ENCODE measurements around the gene VCP.

Gene VCP

DNA sequence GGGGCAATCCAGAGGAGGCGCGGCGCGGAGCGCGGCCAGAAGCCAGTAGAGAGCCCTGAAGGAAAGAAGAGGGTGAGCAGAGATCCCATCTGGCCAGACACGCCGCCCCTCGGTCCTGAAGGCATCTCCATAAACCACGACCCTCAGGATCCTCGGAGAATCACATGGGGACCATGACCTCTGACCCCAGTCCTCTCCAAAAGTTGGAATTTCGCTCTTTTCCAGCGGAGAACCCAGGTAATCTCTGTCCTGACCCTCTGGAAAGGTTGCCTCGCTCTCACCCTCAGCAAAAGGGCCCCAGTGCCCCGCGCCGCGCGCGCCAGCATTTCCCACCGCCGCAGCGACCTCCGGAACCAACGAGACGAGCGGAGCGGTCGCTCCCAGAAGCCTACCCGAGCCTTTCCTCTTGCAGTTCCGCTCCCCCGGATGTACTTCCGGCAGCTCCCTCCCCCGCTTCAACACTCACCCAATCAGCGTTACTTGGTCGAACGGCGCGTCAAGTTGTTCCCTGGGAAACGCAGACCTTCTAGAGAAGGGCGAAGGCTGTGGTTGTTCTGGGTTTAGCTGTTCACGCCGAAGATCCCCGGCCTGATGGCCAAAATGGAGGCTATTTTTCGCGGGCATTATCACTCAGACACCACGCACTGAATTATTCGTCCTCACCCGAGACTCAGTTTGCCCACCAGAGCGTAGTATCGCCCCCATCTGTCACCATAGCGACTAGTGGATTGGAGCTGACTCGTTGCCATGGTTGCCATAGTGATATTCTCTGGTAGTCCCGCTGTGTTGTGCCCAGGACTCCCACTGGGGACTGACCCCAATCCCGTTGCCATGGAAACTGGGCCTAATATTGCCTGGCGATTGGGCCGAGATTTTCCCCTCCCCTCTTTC, 30.6 kb upstream of the VCP start, which contains the start of gene STOML2:
Gene STOML2 (minus strand): TSS at position 363 of the 891 bp plus-strand sequence. CDS start 37 bp downstream, at position 326.
- peak; percentile 97 for DNase-seq

DNA sequence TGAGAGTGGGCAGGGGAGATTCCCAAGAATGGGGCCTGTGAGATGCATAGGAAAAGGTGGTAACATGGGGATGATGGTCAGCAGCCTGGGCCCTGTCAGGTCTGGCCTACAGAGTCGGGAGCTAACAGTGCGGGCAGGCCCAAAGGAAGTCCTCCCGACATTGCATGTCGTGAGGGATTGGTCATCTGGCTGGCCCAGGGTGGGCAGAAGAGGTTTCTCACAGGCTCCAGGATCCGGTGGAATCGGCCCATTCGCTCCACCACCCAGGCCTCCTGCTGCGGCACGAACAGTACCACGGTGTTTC, 30.0 kb upstream of the VCP start:
- DNase-seq: no peak

DNA sequence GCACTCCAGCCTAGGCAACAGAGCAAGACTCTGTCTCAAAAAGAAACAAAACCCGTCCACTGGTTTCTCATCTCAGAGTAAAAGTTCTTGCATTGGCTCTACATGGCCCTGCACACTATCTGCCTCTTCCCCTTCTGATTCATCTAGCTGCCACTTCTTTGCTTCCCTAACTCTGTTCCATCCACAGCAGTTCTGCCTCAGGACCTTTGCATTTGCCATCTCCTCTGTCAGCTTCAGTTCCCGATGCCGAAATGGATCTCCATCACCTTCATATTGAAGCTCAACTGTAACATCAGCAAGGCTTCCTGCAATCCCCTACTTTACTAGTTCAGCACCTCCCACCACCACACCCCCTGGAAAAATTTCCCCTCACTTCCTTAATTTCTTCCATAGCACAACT, 25.1 kb upstream of the VCP start:
- DNase-seq: no peak

DNA sequence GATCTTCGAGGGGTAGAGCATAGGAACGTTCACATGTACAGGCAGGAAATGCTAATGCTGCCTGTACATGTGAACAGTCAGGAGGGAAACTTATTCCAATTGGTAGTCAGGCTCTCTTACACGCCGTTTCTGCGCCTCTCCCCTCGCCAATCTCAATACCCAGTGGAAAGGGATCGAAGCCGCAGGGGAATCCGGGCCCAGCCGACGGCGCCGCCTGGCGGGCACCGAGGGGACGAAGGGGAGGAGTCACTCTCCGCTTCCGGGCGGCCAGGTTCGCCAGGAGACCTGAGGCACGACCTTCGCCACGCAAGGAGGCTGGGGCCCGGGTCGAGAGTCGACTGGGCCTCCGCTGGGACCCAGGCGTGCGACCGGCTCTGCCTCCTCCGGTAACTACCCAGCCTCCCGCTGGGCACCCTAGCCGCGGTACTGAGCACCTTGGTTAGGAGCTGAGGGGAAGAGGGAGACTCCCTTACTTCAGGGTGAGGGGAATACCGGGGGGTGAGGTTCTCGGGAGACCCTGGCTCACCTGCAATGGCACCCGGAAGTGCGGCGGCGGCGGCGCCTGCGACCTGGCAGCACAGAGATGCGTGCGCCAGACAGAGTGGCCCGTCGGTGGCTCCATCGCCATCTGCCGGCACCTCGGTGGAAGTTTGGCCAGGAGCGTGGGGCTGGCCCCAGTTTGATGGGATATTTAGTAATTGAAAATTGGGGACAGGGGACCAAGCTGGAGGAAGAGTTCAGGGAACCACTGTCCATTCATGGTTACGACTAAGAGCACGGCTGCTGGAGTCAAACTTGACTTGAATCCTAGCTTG, 23.8 kb upstream of the VCP start, which contains the start of gene PIGO:
Gene PIGO (minus strand): TSS at position 557 of the 815 bp plus-strand sequence. CDS start 1,026 bp downstream, outside the sequence.
- DNase-seq: peak; percentile 83

DNA sequence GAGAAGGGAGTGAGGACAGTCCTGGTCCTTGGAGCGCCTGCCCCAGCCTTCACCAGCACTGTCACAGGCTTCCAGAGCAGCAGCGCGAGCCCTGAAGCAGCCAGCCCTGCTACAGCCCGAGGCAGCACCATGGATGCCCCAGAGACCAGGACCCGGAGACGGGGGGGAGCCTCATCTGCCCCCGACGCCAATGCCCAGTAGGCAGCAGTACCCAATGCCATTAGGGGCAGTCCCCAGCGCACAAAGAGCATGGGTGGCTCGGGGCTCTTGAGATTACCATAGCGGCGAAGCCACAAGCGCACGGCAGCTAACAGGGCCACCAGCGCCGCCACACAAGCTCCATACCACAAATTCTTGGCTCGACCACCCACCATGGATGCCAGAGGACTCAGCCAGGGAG, 19.1 kb upstream of the VCP start:
- DNase-seq: no peak

DNA sequence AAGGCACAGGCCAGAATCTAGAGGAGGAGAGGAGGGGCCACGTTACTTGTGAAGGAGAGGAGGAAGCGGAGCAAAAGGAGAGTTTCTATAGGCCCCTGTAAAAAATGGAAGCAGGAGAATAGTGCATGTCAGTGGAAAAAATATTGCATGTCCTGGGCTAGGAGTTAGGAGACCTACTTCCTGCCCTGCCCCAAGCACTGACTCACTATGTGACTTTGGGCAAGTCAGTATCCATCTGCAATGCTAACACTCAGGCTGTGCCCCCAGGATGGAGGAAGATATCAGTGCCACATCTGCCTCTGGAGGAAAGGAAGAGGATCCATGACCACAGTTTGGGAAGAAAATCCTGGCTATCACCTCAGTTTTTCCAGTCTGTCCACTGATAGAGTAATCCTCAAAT, 17.0 kb upstream of the VCP start:
- no peak for DNase-seq

DNA sequence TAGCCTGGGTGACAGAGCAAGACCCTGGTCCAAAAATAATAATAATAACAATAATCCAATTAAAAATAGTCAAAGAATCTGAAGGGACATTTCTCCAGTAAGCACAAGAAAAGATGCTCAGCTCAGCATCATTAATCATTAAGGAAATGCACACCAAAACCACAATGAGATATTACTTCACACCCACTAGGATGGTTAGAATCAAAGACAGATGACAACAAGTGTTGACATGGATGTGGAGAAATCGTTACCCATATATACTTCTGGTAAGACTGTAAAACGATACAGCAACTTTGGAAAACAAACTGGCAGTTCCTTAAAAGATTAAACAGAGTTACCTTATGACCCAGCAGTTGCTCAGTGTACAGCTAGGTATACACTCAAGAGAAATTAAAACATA, 12.7 kb upstream of the VCP start:
- DNase-seq: no peak

DNA sequence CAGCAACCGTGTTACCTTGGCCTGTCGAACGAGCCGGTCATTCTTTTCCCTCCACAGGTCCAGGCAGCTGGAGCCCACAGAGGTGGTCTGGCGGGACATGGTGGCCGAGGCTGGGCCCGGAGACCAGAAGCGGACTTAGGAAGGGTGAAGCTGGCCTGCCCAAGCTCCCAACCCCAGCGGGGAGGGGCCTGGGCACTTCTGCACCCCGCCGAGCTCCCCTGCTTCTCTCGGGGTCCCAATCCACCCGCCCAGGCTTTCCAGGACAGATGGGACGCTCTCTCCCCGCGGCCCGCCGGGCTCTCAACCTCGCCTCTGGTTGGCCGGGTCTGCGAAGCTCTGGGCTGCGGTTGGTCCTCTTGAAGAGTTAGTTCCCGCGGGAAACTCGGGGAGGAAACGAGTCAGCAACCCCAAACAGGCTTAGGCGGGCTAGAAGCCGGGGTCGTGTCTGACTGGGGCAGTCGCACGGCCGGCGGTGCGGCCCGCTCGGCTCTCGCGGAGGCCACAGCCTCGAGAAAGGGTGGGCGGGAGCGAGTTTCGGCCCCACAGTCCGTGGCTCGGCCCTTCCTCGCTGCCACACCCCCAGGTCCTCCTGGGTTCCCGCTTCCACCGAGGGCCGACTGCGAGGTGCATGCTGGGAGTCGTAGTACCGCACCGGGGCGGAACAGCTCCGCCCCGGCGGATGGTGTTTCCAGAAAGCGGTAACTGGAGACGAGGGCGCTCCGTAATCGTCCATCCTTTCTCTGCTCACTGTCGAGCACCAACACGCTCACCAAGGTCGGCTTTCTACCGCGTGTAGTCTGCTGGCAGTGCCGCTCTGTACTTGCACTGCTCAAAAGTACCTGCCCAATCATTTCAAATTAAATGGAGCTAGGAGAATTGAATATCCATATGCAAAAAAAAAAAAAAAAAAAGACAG, 7.3 kb upstream of the VCP start, which contains the start of gene FANCG:
Gene FANCG (minus strand): TSS at position 517 of the 916 bp plus-strand sequence. CDS start 418 bp downstream, at position 99.
- DNase-seq: peak; percentile 87

DNA sequence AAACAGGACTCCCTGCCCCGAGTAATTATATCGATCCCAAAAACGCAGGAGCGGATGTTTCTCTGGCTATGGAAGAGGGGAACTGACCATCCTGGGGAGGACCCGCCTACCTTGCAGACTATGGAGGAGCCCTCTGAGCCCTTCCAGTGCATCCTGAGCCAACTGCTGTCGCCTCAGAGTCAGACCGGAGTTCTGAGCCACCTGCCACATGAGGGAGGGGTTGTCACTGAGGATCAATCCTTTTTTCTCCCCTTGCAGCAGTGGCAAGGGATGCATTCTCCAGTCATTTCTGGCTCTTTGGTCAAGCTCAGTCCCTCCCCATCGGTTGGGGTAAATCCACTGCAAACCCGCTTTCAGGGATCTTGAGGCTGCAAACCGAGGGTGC, 6.6 kb upstream of the VCP start:
- no peak for DNase-seq

DNA sequence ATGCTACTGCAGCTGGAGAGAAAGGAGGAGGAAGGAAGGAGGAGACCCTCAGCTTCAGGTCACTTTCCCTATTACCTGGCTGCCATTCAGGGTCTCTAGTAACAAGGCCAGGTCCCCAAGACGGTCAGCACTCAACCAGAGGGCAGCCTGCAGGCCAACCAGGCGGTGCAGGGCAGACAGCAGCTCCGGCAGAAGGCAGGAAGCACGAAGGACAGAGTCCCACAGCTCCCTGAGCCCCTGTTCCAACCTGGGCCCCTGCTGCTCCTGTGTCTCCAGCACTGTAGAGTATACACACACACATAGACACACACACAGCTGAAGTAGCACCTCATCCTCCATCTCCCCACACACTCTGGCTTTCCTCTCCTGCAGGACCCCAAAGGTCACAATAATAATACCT, 5.6 kb upstream of the VCP start:
- no peak for DNase-seq

DNA sequence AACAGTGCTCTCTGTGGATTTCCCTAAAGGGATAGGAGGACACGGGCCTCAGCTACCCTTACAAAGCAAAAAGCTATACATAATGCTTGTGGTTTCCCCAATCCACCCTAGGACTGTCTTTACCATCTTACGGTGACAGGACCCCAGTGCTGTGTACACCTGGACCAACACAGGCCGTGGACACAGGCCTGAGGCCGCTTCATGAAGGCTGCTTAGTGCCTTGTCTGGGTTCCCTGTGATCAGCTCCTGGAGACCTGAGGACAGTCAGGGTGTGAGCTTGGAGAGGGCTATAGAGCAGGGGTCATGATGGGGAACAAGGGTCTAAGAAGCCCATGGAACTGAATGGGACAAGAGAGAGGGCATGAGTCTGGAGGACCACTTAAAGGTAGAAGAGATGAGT, 4.4 kb upstream of the VCP start:
- DNase-seq: no peak

DNA sequence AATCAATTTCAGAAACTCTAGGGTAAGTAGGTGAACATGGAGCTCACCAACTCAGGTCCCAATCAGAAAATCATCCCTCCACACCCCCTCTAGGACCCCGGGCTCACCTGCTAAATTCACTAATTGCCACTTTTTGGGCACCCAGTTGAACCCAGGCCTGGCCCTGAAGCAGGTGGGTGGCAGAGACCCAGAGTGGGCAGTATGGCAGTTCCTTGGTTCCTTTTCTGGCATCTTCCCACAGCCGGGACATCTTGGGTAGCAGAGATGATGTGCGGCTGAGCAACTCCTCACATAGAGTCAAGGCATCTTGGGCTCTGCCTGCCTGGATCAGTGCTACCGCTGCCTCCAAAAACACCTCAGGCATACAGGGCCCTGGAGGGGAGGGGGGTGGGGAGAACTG, 2.9 kb upstream of the VCP start:
- no peak for DNase-seq

DNA sequence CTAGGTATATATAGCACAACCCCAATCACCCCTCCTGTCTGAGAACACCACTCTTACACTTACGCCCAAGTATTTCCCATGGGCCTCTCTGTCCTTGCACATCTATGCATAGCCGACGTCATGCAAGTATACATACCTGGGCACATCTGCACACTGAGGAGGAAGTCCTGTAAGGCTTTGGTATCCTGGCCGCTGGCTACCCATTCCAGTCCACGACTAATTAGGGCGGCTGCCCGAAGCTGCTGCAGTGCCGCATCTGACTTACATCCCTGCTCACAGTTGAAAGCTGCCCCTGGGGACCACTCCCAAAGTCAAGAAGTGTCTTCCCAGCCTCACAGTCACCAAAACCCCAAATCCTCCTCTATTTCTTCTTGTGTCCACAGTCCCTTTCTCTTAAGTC, 2.4 kb upstream of the VCP start:
- DNase-seq: no peak

DNA sequence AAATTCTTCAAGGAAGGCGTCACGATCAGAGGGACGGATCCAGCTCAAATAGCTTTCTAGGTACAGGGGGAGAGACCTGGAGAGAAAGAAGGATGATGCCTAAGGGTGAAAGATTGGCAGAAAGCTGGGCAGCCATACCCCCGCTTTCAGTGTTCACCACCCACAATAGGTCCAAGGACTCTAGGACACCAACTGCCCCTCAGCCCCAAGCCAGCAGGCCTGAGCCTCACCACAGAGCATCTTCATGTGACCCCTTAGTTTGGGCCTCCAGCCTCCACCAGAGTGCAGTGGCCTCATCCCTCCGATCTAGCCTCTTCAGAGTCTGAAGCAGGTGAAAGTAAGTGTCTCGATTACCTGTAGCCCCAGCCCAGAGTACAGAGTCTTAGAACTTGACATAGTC, 1.7 kb upstream of the VCP start:
- DNase-seq: no peak

DNA sequence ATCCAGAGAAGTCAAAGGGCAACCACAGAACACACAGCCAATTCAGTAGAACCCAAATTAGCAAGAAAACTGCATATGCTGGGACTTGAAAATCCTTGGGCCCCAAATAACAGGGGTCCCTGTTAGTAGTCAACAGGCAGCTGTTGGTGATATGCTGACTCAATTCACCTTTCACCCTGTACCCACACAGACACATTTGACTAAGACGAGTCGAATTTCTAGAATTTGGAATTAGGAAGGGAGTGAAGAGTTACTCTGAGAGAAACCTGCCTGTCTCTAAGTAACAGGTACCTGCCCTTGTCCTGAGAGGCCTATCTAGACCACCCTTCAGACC, 821 bp upstream of the VCP start:
- DNase-seq: no peak

DNA sequence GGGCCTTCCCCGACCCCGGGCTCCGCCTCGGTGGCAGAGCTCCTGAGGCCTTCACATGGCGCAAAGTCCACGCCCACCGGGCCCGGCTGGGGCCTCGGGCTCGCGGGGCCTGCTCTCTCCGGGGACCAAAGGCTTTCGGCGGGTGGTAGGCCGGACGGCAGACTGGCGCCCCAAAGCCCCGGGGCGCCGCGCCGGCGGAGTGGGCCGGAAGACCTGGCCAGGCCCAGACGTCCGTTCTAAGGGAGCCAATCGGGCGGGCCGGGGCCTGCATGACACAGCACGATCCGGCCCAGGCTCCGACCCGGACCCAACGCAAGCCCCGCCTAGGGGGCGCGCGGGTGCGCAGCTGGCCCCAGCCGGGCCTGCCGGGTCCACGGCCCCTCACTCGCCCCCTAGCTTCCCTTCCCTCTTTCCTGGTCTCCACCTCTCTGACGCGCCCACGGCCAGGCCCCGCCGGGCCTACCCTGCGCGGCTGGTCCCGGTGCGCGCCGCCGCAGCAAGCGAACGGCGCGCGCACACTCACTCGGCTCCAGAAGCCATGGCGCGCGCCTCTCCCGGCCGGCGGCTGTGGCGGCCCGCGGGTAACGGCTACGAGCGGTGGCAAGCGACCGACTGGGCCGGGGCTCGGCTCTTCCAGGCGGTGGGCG, 488 bp downstream of the VCP start:
- peak; percentile 62 for DNase-seq

DNA sequence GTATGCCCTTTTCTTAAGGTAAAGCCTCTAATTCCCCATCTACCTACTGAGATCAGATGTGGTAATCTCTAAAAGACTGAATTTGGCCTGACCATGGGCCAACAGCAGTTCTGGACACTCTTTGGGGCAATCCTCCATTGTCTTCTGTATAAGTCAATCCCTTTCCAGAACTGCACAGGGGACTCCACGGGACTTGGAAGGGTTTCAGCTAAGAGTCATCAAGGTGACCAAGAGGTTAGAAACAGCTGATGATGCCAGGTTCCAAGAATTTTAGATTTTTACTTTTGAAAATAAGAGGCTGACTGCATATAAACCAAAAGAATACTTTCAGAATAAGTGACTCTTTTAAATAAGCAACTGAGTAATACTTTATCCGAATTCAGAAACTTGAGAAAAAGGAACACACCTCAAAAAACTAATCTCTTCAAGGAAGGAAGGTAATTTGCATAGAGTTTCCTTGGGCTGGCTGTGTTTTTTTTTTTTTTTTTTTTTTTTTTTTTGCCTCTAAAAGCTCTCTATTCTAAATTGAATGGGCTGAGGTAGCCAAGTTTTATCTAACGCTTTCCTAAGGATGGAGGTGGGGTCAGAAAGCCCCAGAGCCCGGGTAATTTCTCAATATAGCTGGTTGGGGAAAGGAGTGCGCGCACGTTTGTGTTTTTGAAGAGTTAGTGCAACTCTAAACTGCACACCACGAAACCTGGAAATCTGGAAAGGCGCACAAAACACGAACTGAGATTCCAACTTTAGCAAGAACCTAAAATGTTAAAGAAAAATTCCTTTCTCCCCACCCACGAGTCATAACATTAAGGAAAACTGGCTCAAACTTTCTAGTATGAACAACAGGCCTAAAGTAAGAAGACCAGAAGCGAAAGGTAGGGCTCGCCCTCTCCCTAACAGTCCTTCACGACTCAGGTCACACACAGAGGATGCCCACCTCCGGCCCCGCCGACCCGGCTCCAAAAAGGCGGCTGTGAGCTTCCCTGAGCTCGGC, 1.3 kb downstream of the VCP start:
- no peak for DNase-seq

DNA sequence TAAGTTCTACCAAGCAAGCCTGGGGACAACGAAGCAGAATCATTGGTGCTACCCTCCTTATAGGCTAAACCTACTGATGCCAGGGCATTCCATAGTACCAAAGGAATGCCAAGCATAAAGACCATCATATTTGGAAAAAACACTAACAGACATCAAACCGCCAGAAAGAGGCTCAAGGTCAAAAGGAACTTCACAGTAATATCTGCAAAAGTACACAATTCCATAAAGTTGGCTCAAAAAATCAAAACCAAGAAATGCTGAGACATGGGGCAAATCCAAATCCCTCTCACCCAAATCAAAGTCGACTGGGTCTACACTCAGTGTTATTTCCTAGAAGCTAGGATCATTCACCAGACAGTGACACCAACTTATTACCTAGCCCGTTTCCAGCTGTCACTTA, 3.4 kb downstream of the VCP start:
- no peak for DNase-seq

DNA sequence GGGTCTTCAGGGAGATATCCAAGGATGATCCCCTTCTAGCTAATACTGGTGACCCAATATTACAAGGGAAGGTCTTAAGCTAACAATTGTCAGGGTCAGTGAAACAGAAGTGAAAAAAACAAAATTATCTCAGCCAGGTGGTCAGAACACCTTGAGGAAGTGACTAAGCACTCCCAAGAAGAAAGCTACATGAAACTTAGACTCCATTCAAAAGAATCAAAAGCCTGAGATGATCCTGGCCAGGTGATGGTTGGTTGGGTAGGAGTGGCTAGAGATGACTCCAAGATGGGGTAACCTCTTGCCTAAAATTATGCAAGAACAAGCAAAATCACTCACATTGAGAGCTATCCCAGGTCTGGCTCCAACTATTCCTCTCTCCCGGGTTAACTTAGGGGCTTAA, 5.4 kb downstream of the VCP start:
- DNase-seq: no peak

DNA sequence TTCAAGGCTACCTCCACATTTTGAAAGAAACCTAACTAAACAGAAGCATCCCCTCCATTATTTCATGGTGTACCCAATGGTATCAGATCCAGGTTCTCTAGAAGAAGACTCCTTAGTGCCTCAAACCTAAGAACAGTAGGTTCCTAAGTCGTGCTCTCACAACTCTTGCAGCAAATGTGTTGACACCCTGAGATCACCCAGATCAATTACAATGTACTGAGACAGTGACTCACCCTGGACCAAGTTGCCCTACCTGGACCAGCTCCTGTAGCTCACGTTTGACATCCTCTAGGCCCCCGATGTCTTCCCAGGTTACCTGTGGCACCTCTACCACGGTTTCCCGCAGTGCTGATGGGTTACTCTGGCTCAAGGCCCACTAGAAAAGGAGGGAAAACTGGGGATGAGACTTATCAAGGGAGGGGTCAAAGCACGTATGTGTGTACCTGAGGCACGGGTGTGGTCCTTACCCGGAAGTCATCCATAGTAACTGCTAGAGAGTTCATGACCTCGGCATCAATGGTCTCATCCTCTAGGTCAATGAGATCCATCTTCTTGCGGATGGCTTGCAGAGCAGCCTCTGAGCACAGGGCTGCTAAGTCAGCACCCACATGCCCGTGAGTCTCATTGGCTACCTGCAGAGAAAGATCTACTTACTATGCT, 11.7 kb downstream of the VCP start:
- no peak for DNase-seq

DNA sequence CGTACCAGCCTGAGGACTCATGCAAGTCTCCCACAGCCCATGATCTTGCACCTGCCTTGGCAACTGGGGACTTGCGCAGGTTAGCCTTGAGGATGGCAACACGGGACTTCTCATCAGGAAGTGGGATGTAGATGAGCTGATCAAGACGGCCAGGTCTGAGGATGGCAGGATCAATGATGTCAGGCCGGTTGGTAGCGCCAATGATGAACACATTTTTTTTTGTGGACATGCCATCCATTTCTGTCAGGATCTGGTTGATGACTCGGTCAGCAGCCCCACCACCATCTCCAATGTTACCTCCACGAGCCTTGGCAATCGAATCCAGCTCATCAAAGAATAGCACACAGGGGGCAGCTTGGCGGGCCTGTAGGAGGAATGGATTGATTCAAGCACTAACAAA, 13.0 kb downstream of the VCP start:
- DNase-seq: no peak

Measured in midbrain (tissue), 1 donor.